HG02884 (cell line): Measurements from ENCODE around the gene SLC39A6.
"Not testable (repeated sequence)": the region's sequence is repeated elsewhere in the genome, so short reads cannot be mapped to it uniquely, and the experiment has no call there.

ENCODE experiments used
- ATAC-seq: cut with Tn5 transposase; IDR thresholded peaks from one replicate; pipeline ENCODE4 v1.9.1; 2021; ENCODE audit warnings: mild to moderate bottlenecking, moderate library complexity; ENCODE audit not compliant: unreplicated experiment

SLC39A6 gene

DNA sequence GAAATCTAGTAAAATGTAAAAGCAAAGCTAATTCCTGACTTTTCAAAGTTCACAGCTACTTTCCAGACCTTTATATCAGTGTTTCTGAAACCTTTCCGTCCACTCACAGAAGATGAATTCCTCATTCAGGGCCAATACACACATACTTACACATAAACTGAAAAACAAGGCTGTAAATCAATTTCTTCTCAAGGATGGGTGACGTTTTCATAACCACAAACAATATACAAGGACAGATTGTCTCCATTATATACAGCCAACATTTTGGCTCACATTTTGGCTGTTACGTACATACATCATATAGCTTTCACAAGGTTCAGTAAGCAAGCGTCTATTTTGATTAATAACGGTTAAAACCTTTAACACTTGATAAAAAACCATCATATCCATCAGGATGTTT is 63.1 kb downstream of the SLC39A6 start:
- ATAC-seq: no peak

DNA sequence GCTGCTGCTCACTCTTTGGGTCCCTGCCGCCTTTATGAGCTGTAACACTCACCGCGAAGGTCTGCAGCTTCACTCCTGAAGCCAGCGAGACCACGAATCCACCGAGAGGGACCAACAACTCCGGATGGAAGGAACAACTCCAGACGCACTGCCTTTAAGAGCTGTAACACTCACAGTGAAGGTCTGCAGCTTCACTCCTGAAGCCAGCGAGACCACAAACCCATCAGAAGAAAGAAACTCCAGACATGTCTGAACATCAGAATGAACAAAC is 64.4 kb downstream of the SLC39A6 start:
- ATAC-seq: not testable (repeated sequence)

DNA sequence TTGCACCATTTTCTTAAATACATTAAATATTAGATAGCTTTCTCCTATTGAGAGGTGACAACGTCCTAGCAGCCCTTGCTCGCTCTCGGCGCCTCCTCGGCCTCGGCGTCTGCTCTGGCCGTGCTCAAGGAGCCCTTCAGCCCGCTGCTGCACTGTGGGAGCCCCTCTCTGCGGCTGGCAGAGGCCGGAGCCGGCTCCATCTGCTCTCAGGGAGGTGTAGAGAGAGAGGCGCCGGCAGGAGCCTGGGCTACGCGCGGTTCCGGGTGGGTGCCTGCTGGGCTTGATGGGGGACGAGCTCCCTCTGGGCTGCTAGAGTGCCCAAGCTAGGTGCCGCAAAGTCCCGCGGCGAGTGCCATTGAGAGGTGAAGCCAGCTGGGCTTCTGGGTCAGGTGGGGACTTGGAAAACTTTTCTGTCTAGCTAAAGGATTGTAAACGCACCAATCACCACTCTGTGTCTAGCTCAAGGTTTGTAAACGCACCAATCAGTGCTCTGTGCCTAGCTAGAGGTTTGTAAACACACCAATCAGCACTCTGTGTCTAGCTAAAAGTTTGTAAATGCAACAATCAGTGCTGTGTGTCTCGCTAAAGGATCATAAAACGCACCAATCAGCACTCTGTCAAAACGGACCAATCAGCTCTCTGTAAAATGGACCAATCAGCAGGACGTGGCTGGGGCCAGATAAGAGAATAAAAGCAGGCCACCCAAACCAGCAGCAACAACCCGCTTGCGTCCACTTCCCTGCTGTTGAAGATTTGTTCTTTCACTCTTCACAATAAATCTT is 64.9 kb downstream of the SLC39A6 start:
- ATAC-seq: no peak

DNA sequence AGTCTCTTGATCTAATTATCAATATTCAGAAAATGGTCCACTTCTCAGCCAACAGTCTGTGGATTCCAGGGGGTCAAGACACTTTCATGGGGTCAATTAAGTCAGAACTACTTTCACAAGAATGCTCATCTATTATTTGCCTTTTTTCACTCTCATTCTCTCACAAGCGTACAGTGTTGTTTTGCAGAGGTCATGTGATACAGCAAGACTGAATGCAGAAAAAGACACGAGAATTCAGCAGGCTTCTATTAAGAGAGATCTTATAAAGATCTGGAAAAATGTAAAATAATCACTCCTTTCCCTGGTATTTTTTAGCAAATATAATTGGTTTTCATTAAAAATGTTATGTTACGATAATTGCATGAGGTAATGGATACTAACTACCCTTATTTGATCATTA is 70.5 kb downstream of the SLC39A6 start:
- ATAC-seq: no peak
